ENCODE results near the gene CAMK1D. TPM values are rescaled to one million over a fixed set of nuclear protein-coding genes. Genes with fewer than 3 reads are reported as not detected.

Gene CAMK1D
- total and polyA plus RNA-seq, 2 of the 8 experiments (the other 6 are each of a cell fraction or from before 2014, with no cell fraction given), result 3.5 to 10.6 TPM

- no peaks in the 10 kb centered on the region for H4K20me1 ChIP-seq (replicated peaks in 1 of 2; ENCODE audit: control insufficient read depth in 1 of 2, insufficient read depth in 2 of 2, low read length in 2 of 2)
- H2AFZ ChIP-seq (ENCODE audit: low read length), result no peak overlapping the region
- peaks cover 2 to 10% (median 4%) of the 10 kb centered on the region in 4 experiments; a peak in 6 of 7 replicates for H3K4me1 ChIP-seq (replicated peaks in 1 of 4; ENCODE audit: control insufficient read depth in 3 of 4, insufficient read depth in 4 of 4, low read length in 3 of 4)
- FAIRE-seq (no peak), DNase-seq (ENCODE audit: low read depth in 1 of 2, low spot score in 2 of 2) (peak in 1 of 2 experiments; percentile 42)
- no peaks in the 10 kb centered on the region for H3K36me3 ChIP-seq (ENCODE audit: control insufficient read depth in 2 of 4, insufficient read depth in 4 of 4, low read length in 3 of 4)
- H3K27ac ChIP-seq (ENCODE audit: low read depth, low read length), result no peak overlapping the region
- H3K79me2 ChIP-seq (ENCODE audit: control insufficient read depth in 1 of 2, insufficient read depth in 2 of 2, low read length in 2 of 2), result no peaks in the 10 kb centered on the region
- POLR2A ChIA-PET (ENCODE audit: partially characterized antibody), result interaction anchor here (1.2 kb wide), 1 partner anchor 37 kb away, joined by 3 read pairs; no protein-coding TSS in a partner anchor
- H3K4ac ChIP-seq (replicated peaks; ENCODE audit: insufficient read length, low read depth, low read length), result peak overlapping the region; percentile 49
- H3K9me3 ChIP-seq (ENCODE audit: insufficient read depth in 2 of 2, low read depth in 1 of 2, low read length in 1 of 2), result no peaks in the 10 kb centered on the region
- peak overlapping the region; percentile 40; the same call in 1 of the 2 replicates for H2BK5ac ChIP-seq (ENCODE audit: low read depth, low read length)
- CTCF ChIA-PET (ENCODE audit: partially characterized antibody), result interaction anchor here (1.1 to 1.3 kb wide), 2 partner anchors 8 to 314 kb away, joined by 4 to 5 read pairs; no protein-coding TSS in a partner anchor
- peak overlapping the region; percentile 49 for H2BK120ac ChIP-seq (replicated peaks; ENCODE audit: low read depth, low read length)
- no peak overlapping the region for H4K8ac ChIP-seq (ENCODE audit: extremely low read depth, insufficient read depth, low read length)
- 63% methylated on average over 6 of the region's 6 CpGs; no CpG with 5 or more reads in 1 of the 2 experiments for WGBS, 2 experiments (ENCODE audit: extremely low coverage in 1 of 2, insufficient coverage in 1 of 2, insufficient read length in 1 of 2, insufficient replicate concordance in 2 of 2, low coverage in 1 of 2, low lambda C conversion rate in 2 of 2, missing lambda C conversion rate in 1 of 2)
- no peaks in the 10 kb centered on the region for H3K23me2 ChIP-seq (ENCODE audit: low read depth, low read length)
- H3K56ac ChIP-seq (replicated peaks; ENCODE audit: insufficient read length, low read depth, low read length), result no peak overlapping the region
- peak overlapping the region; percentile 62; the same call in 1 of the 2 replicates for H2BK12ac ChIP-seq (ENCODE audit: low read depth, low read length)
- H2AK5ac ChIP-seq (ENCODE audit: low read depth, low read length), result 0 out of 2 replicates have a peak overlapping the region, but pooled peaks have one; percentile 0
- H3K14ac ChIP-seq (ENCODE audit: insufficient read length), result no peak overlapping the region
- peaks cover 5% of the 10 kb centered on the region; the same call in 1 of the 2 replicates for H3K79me1 ChIP-seq (ENCODE audit: low read depth, low read length)
- peak overlapping the region; percentile 68; the same call in 1 of the 2 replicates for H3K18ac ChIP-seq (ENCODE audit: extremely low read depth, low read length)
- H4K91ac ChIP-seq (replicated peaks; ENCODE audit: insufficient read length, low read length), result peak overlapping the region; percentile 70
- H4K5ac ChIP-seq (ENCODE audit: insufficient read length, low read depth, low read length), result no peak overlapping the region
- H2BK15ac ChIP-seq (ENCODE audit: low read length), result peak overlapping the region; percentile 88; the same call in 1 of the 2 replicates
- TF ChIP-seq MAX (IDR thresholded peaks at IDR 0.05) (no peak), RAD21 (IDR thresholded peaks at IDR 0.05 in 1 of 2, conservative IDR thresholded peaks at IDR 0.05 in 1 of 2; ENCODE audit: low read depth in 2 of 2, low read length in 2 of 2) (no peak), KDM4A (IDR thresholded peaks at IDR 0.05; ENCODE audit: low read depth, low read length, severe bottlenecking) (no peak), POLR2AphosphoS5 (IDR thresholded peaks at IDR 0.05; ENCODE audit: low read depth, low read length) (no peak), CEBPB (IDR thresholded peaks at IDR 0.05; ENCODE audit: low read depth, low read length) (no peak)
- H3K9ac ChIP-seq (replicated peaks in 1 of 4; ENCODE audit: extremely low read depth in 1 of 4, low read depth in 3 of 4, low read length in 3 of 4), result no peak overlapping the region
- no peak overlapping the region for H3K4me2 ChIP-seq (ENCODE audit: insufficient read depth in 1 of 2, low read depth in 2 of 2, low read length in 2 of 2)
- H3K4me3 ChIP-seq (ENCODE audit: extremely low read depth in 1 of 4, insufficient read depth in 2 of 4, low read depth in 3 of 4, low read length in 4 of 4), result no peak overlapping the region
- no peak overlapping the region for H3K23ac ChIP-seq (ENCODE audit: insufficient read length)
- no peaks in the 10 kb centered on the region for H3K27me3 ChIP-seq (replicated peaks in 1 of 4; ENCODE audit: control insufficient read depth in 3 of 4, extremely low read depth in 1 of 4, insufficient read depth in 3 of 4, low read length in 3 of 4)
- peak overlapping the region; percentile 77; the same call in 1 of the 2 replicates for H2BK20ac ChIP-seq (ENCODE audit: low read length)
These were observed 47.2 kb downstream of the CAMK1D start for GRCh38 chr10:12396567-12396966.

Measured in H1 (cell line).